SK-N-SH (cell line): ENCODE measurements around the gene TMA7. TPM values are rescaled to one million over a fixed set of nuclear protein-coding genes. Genes with fewer than 3 reads are reported as not detected.

Experiments used
- CTCF ChIA-PET: fragments of 300-600, 350-600 bp; formaldehyde crosslinking; extraction: SDS; loops from one replicate; lab custom pipeline; 2021; lab: Yijun Ruan, JAX
- POLR2A ChIA-PET: fragments of 350-600 bp; sonication (Branson Sonifier 250); formaldehyde crosslinking; extraction: SDS; loops from one replicate; lab custom pipeline; 2020; ENCODE audit warnings: antibody characterized with exemption, inconsistent platforms; lab: Yijun Ruan, JAX
- DNase-seq: peaks from one replicate; pipeline ENCODE4 v3.0.0; 2012
- H2AFZ ChIP-seq: fragments of 200-600 bp; sonication (generic); 2 replicates; pipeline ENCODE4 v1.8.1; 2016; ENCODE audit warnings: antibody characterized with exemption, mild to moderate bottlenecking, low read depth
- H3F3A ChIP-seq: fragments of 200-600 bp; sonication (generic); replicated peaks from 2 replicates; pipeline ENCODE3; 2016; ENCODE audit warnings: antibody characterized with exemption, mild to moderate bottlenecking; ENCODE audit not compliant: insufficient read depth
- H3K27ac ChIP-seq, 2 experiments: fragments of 200-500 bp in 1 of 2; fragments of 200-600 bp in 1 of 2; sonication (Bioruptor generic) in 1 of 2; sonication (generic), shearing (Covaris generic) in 1 of 2; 2 replicates each; pipeline versions ENCODE4 v1.5.1 to v1.6.1; 2014 to 2016; ENCODE audit warnings: low read depth in 2 of 2, inconsistent platforms in 1 of 2, low read length in 1 of 2, mild to moderate bottlenecking in 1 of 2, mixed read lengths in 1 of 2
- H3K27me3 ChIP-seq: fragments of 200-600 bp; sonication (generic), shearing (Covaris generic); 2 replicates; pipeline ENCODE4 v1.6.1; 2016; ENCODE audit warnings: mixed run types; ENCODE audit not compliant: insufficient read depth
- H3K36me3 ChIP-seq, 2 experiments: fragments of 200-500 bp in 1 of 2; fragments of 200-600 bp in 1 of 2; sonication (Bioruptor generic) in 1 of 2; sonication (generic) in 1 of 2; replicated peaks in 1 of 2; 2 replicates each; pipeline versions ENCODE3 to v1.5.1; 2014 to 2016; ENCODE audit warnings: low read length in 1 of 2, mild to moderate bottlenecking in 1 of 2; ENCODE audit not compliant: insufficient read depth in 2 of 2, control insufficient read depth in 1 of 2
- H3K4me1 ChIP-seq, 2 experiments: fragments of 200-500 bp in 1 of 2; fragments of 200-600 bp in 1 of 2; sonication (Bioruptor generic) in 1 of 2; sonication (generic), shearing (Covaris generic) in 1 of 2; 2 replicates each; pipeline versions ENCODE4 v1.5.1 to v1.6.1; 2014 to 2016; ENCODE audit warnings: low read depth in 1 of 2, low read length in 1 of 2, mixed run types in 1 of 2; ENCODE audit not compliant: insufficient read depth in 2 of 2, control insufficient read depth in 1 of 2
- H3K4me2 ChIP-seq: fragments of 200-600 bp; sonication (generic), shearing (Covaris generic); 2 replicates; pipeline ENCODE4 v1.6.1; 2017; ENCODE audit warnings: mixed run types
- H3K4me3 ChIP-seq, 2 experiments: fragments of 200-500 bp in 1 of 2; fragments of 200-600 bp in 1 of 2; sonication (Bioruptor generic) in 1 of 2; sonication (generic), shearing (Covaris generic) in 1 of 2; 2 replicates each; pipeline versions ENCODE4 v1.5.1 to v1.8.1; 2014 to 2016; ENCODE audit warnings: low read depth in 2 of 2, inconsistent platforms in 1 of 2, low read length in 1 of 2, mild to moderate bottlenecking in 1 of 2, mixed read lengths in 1 of 2, moderate library complexity in 1 of 2
- H3K79me2 ChIP-seq: fragments of 200-600 bp; sonication (generic); 2 replicates; pipeline ENCODE4 v1.8.1; 2017; ENCODE audit warnings: mild to moderate bottlenecking; ENCODE audit not compliant: insufficient read depth
- H3K9ac ChIP-seq: fragments of 200-600 bp; sonication (generic); 2 replicates; pipeline ENCODE4 v1.6.1; 2017; ENCODE audit warnings: mixed run types
- H3K9me2 ChIP-seq: fragments of 200-600 bp; sonication (generic); 2 replicates; pipeline ENCODE4 v1.6.1; 2017; ENCODE audit warnings: mixed run types
- H3K9me3 ChIP-seq: fragments of 200-600 bp; sonication (generic); 2 replicates; pipeline ENCODE4 v1.6.1; 2017; ENCODE audit warnings: mixed run types, mild to moderate bottlenecking, moderate library complexity
- H4K20me1 ChIP-seq: fragments of 200-600 bp; sonication (generic); 2 replicates; pipeline ENCODE4 v1.6.1; 2017; ENCODE audit warnings: mild to moderate bottlenecking, mixed run types; ENCODE audit not compliant: insufficient read depth
- CHD2 ChIP-seq: fragments of 150-350 bp; IDR thresholded peaks from 2 replicates; pipeline ENCODE4 v1.6.1; 2018; ENCODE audit warnings: low read length; ENCODE audit not compliant: partially characterized antibody
- EZH2phosphoT487 ChIP-seq: fragments of 200-600 bp; sonication (generic); IDR thresholded peaks from 2 replicates; pipeline ENCODE4 v1.6.1; 2017; ENCODE audit warnings: low read depth, mixed run types, mild to moderate bottlenecking, antibody characterized with exemption, moderate library complexity, borderline replicate concordance
- FOXJ3 ChIP-seq: sonication (generic); formaldehyde crosslinking; IDR thresholded peaks from 2 replicates; pipeline ENCODE4 v1.5.1; 2020; ENCODE audit warnings: mild to moderate bottlenecking, missing genetic modification reagents
- FOXM1 ChIP-seq: IDR thresholded peaks from 2 replicates; pipeline ENCODE4 v1.4.0; 2012; ENCODE audit warnings: low read depth, mild to moderate bottlenecking
- GABPA ChIP-seq: IDR thresholded peaks from 2 replicates; pipeline ENCODE4 v1.4.0; 2012; ENCODE audit warnings: low read depth, mild to moderate bottlenecking
- MAX ChIP-seq: IDR thresholded peaks from 2 replicates; pipeline ENCODE4 v1.4.0; 2012; ENCODE audit warnings: low read depth
- MEF2A ChIP-seq: IDR thresholded peaks from 2 replicates; pipeline ENCODE4 v1.4.0; 2012; ENCODE audit warnings: low read depth, borderline replicate concordance
- MXI1 ChIP-seq: IDR thresholded peaks from 2 replicates; pipeline ENCODE4 v1.6.1; 2012; ENCODE audit warnings: mild to moderate bottlenecking, low read depth, low read length, improper control_type of control experiment
- NRF1 ChIP-seq: IDR thresholded peaks from 2 replicates; pipeline ENCODE4 v1.6.1; 2012; ENCODE audit warnings: low read depth, mild to moderate bottlenecking, low read length
- RCOR1 ChIP-seq: fragments of 150-350 bp; IDR thresholded peaks from 2 replicates; pipeline ENCODE4 v1.6.1; 2017; ENCODE audit warnings: antibody characterized with exemption, low read length
- REST ChIP-seq: IDR thresholded peaks from 2 replicates; pipeline ENCODE4 v1.6.1; 2012; ENCODE audit warnings: mild to moderate bottlenecking, low read depth, low read length, moderate library complexity
- RFX5 ChIP-seq: IDR thresholded peaks from 2 replicates; pipeline ENCODE4 v1.6.1; 2012; ENCODE audit warnings: mild to moderate bottlenecking, improper control_type of control experiment, low read length
- TAF1 ChIP-seq: IDR thresholded peaks from 2 replicates; pipeline ENCODE4 v1.6.1; 2012; ENCODE audit warnings: low read depth, mild to moderate bottlenecking, low read length, moderate library complexity, borderline replicate concordance
- TEAD4 ChIP-seq: IDR thresholded peaks from 2 replicates; pipeline ENCODE4 v1.4.0; 2012; ENCODE audit warnings: mild to moderate bottlenecking, borderline replicate concordance; ENCODE audit not compliant: insufficient read depth
- USF1 ChIP-seq: IDR thresholded peaks from 2 replicates; pipeline ENCODE4 v1.4.0; 2012; ENCODE audit warnings: low read depth, borderline replicate concordance
- WGBS: methylation state at CpG from one replicate; pipeline ENCODE4 v1.1.6; 2017; ENCODE audit warnings: low lambda C conversion rate; 5-methylcytosine and 5-hydroxymethylcytosine counted together
- polyA plus RNA-seq, 3 experiments: library from polyadenylated mRNA; depleted of rRNA; stranded (reverse); fragments of >200 nt; gene quantifications; 2 replicates each; pipeline ENCODE4 v1.2.3, GENCODE V29; 2012

TMA7 gene
- polyA plus RNA-seq, 1 of the 3 experiments (the other 2 are of a cell fraction): 438 TPM

GRCh38 chr3:48467110-48467454 is 27.0 kb downstream of the TMA7 start:
- TF ChIP-seq NRF1: no peak
- TF ChIP-seq FOXJ3 (CRISPR knock-in tag): no peak
- TF ChIP-seq RFX5: no peak
- TF ChIP-seq EZH2phosphoT487: no peak
- no peak for TF ChIP-seq TEAD4
- TF ChIP-seq REST: no peak
- TF ChIP-seq MAX: no peak
- TF ChIP-seq CHD2: no peak
- no peak for TF ChIP-seq USF1
- no peak for TF ChIP-seq GABPA
- TF ChIP-seq TAF1: no peak
- no peak for TF ChIP-seq MEF2A
- no peak for TF ChIP-seq MXI1
- no peak for TF ChIP-seq FOXM1
- TF ChIP-seq RCOR1: no peak
- TF ChIP-seq, all 33 proteins: peak for 0
- Histone ChIP-seq H4K20me1 (no peaks in the 10 kb centered on the region), H3K79me2 (peaks cover 59% of the 10 kb centered on the region), H3K27me3 (no peaks in the 10 kb centered on the region), H3K9me3 (no peaks in the 10 kb centered on the region), H3K9ac (peak overlapping the region; percentile 95), H3K9me2 (no peaks in the 10 kb centered on the region), H3K4me2 (peak overlapping the region; percentile 78), H3K27ac (peak overlapping the region; percentile 99 to 100), H2AFZ (no peak overlapping the region), H3K4me1 (peaks cover 16 to 67% of the 10 kb centered on the region in 2 experiments; a peak in 2 of 4 replicates), H3K4me3 (peak overlapping the region; percentile 45 to 68; a peak in 3 of 4 replicates), H3K36me3 (peaks cover 0 to 35% of the 10 kb centered on the region in 2 experiments), H3F3A (peaks cover 16% of the 10 kb centered on the region)
- ChIA-PET POLR2A (no interaction called here), CTCF (interaction anchor here (1.2 to 8.2 kb wide), 7 partner anchors 31 to 86 kb away, joined by 3 to 136 read pairs (median 3); partner anchors contain the start of gene PFKFB4)
- no CpG with 5 or more reads among the region's 9 CpGs for WGBS
- peak; percentile 25 for DNase-seq
